Tibial nerve (tissue), 4 donors: ENCODE measurements around the gene SLC25A21. TPM values are rescaled to one million over a fixed set of nuclear protein-coding genes. Genes with fewer than 3 reads are reported as not detected.
"Not testable (repeated sequence)": the region's sequence is repeated elsewhere in the genome, so short reads cannot be mapped to it uniquely, and the experiment has no call there.

Experiments used
- DNase-seq, 2 donors: peaks; one replicate each; pipeline ENCODE4 v3.0.0-alpha.2; 2019; ENCODE audit warnings: low spot score in 2 of 2
- H3K27ac ChIP-seq, 4 donors: fragments of 200-600 bp; sonication (generic) in 3 of 4; one replicate each; pipeline ENCODE4 v1.5.1; 2017 to 2019; ENCODE audit warnings: mild to moderate bottlenecking in 1 of 4
- H3K27me3 ChIP-seq, 2 donors: fragments of 200-600 bp; sonication (generic) in 1 of 2; one replicate each; pipeline versions ENCODE4 v1.5.1 to v1.6.0; 2017 to 2019
- H3K36me3 ChIP-seq, 3 donors: fragments of 200-600 bp; sonication (generic); one replicate each; pipeline ENCODE4 v1.5.1; 2018 to 2019
- H3K4me1 ChIP-seq, 4 donors: fragments of 200-600 bp; sonication (generic) in 3 of 4; one replicate each; pipeline ENCODE4 v1.5.1; 2017 to 2019
- H3K4me3 ChIP-seq, 4 donors: fragments of 200-600 bp; sonication (generic) in 3 of 4; one replicate each; pipeline ENCODE4 v1.5.1; 2017 to 2019; ENCODE audit warnings: mild to moderate bottlenecking in 1 of 4, moderate library complexity in 1 of 4
- H3K9me3 ChIP-seq, 4 donors: fragments of 200-600 bp; sonication (generic) in 3 of 4; one replicate each; pipeline ENCODE4 v1.5.1; 2017 to 2019
- CTCF ChIP-seq, 5 experiments: fragments of 200-600 bp in 3 of 5; fragments of 450-650 bp in 2 of 5; sonication (generic) in 3 of 5; IDR thresholded peaks; one replicate each; pipeline ENCODE4 v1.5.1; 2016 to 2019; ENCODE audit warnings: antibody characterized with exemption in 5 of 5, mild to moderate bottlenecking in 3 of 5, moderate library complexity in 2 of 5
- EP300 ChIP-seq, 2 donors: sonication (generic); formaldehyde crosslinking; IDR thresholded peaks; one replicate each; pipeline ENCODE4 v1.6.1; 2017; ENCODE audit warnings: antibody characterized with exemption in 2 of 2, mild to moderate bottlenecking in 1 of 2
- POLR2A ChIP-seq, 2 donors: fragments of 450-650 bp; IDR thresholded peaks; one replicate each; pipeline ENCODE4 v1.6.1; 2017; ENCODE audit warnings: antibody characterized with exemption in 2 of 2, mild to moderate bottlenecking in 2 of 2, moderate library complexity in 2 of 2
- WGBS, 2 donors: methylation state at CpG; one replicate each; pipeline ENCODE4 v1.1.5; 2018; 5-methylcytosine and 5-hydroxymethylcytosine counted together
- total RNA-seq, 4 donors: library from RNA; depleted of rRNA; stranded (reverse); fragments of >200 nt; gene quantifications; one replicate each; pipeline ENCODE4 v1.1.0, GENCODE V29; 2016

The SLC25A21 gene
- total RNA-seq, 4 donors from 2014 or later = 0.30 to 0.98 (median 0.42) TPM; not detected in 1

- TF ChIP-seq CTCF (IDR thresholded peaks at IDR 0.05) = no peak
- TF ChIP-seq POLR2A (IDR thresholded peaks at IDR 0.05) = no peak
- no peak for TF ChIP-seq EP300 (IDR thresholded peaks at IDR 0.05)
- Histone ChIP-seq H3K36me3 (no peaks in the 10 kb centered on the region), H3K4me1 (no peaks in the 10 kb centered on the region), H3K9me3 (no peaks in the 10 kb centered on the region), H3K27ac (no peak overlapping the region), H3K27me3 (no peaks in the 10 kb centered on the region), H3K4me3 (no peak overlapping the region)
- WGBS, 2 donors = 86 to 90% methylated on average over 5 of the region's 5 CpGs
- no peak for DNase-seq
Measured at GRCh38 chr14:36816481-36816880, 355.9 kb downstream of the SLC25A21 start.

GRCh38 chr14:36814783-36815182, 357.6 kb downstream of the SLC25A21 start:
- not testable (repeated sequence) for H3K4me1 ChIP-seq, DNase-seq, H3K27ac ChIP-seq, H3K36me3 ChIP-seq, H3K4me3 ChIP-seq, H3K27me3 ChIP-seq, H3K9me3 ChIP-seq
- 91 to 94% methylated on average over 5 of the region's 5 CpGs for WGBS, 2 donors

DNA sequence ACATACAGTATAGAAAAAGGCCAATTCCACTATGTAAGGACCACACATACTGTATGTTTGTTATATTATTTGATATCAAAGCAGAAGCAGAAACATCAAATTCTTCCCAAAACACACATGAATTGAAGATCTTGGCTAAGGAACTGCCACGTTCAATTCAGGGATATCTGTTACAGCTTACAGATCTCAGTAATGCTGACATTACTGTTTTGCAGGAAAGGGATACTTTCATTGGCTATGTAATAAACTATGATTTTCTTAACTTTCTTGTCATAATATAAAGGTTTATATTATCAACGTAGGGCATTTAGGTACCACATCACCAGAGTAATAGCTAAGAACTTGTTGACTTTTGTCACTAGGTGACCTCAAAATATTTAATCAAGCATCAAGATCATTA, 362.2 kb downstream of the SLC25A21 start:
- Histone ChIP-seq H3K9me3 (no peaks in the 10 kb centered on the region), H3K4me1 (no peaks in the 10 kb centered on the region), H3K27ac (no peak overlapping the region), H3K4me3 (no peak overlapping the region), H3K36me3 (no peaks in the 10 kb centered on the region), H3K27me3 (no peaks in the 10 kb centered on the region)
- 68 to 77% methylated on average over 2 of the region's 2 CpGs for WGBS, 2 donors
- no peak for DNase-seq
- no peak for TF ChIP-seq EP300 (IDR thresholded peaks at IDR 0.05)
- no peak for TF ChIP-seq POLR2A (IDR thresholded peaks at IDR 0.05)
- TF ChIP-seq CTCF (IDR thresholded peaks at IDR 0.05) = no peak

DNA sequence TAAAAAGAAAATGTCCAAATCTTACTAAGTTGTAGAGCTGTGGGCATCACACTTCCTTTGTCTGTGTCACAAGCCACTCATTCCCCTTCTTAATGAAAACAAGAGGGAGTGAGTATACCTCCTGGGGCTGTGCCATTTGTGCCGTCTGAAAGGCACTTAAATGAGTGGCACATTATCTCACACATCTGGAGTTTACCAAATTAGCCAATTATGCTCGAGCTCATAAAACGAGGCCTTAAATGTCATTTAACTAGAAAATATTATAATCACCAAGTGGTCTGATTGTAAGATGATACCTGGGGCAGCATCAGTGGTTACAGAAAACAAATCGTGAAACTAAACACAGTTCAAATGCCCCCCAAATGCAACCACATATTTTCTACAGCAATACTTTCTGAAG, 364.7 kb downstream of the SLC25A21 start:
- Histone ChIP-seq H3K4me1 (no peaks in the 10 kb centered on the region), H3K27me3 (no peaks in the 10 kb centered on the region), H3K9me3 (no peaks in the 10 kb centered on the region), H3K36me3 (no peaks in the 10 kb centered on the region), H3K27ac (no peak overlapping the region), H3K4me3 (no peak overlapping the region)
- no peak for DNase-seq
- TF ChIP-seq EP300 (IDR thresholded peaks at IDR 0.05) = no peak
- no peak for TF ChIP-seq CTCF (IDR thresholded peaks at IDR 0.05)
- TF ChIP-seq POLR2A (IDR thresholded peaks at IDR 0.05) = no peak
- WGBS, 2 donors = 50 to 51% methylated on average over 4 of the region's 4 CpGs

GRCh38 chr14:36805131-36805559, 367.3 kb downstream of the SLC25A21 start:
- no peaks in the 10 kb centered on the region for H3K36me3 ChIP-seq
- no peak overlapping the region for H3K27ac ChIP-seq
- H3K4me1 ChIP-seq = no peaks in the 10 kb centered on the region
- no peaks in the 10 kb centered on the region for H3K9me3 ChIP-seq
- no peak for DNase-seq
- no peaks in the 10 kb centered on the region for H3K27me3 ChIP-seq
- WGBS, 2 donors = 22 to 36% methylated on average over 6 of the region's 6 CpGs
- TF ChIP-seq EP300 (IDR thresholded peaks at IDR 0.05) = no peak
- no peak for TF ChIP-seq POLR2A (IDR thresholded peaks at IDR 0.05)
- no peak for TF ChIP-seq CTCF (IDR thresholded peaks at IDR 0.05)
- H3K4me3 ChIP-seq = no peak overlapping the region

- 72 to 74% methylated on average over 1 of the region's 1 CpG for WGBS, 2 donors
- H3K27ac ChIP-seq = no peak overlapping the region
- no peaks in the 10 kb centered on the region for H3K27me3 ChIP-seq
- no peaks in the 10 kb centered on the region for H3K4me1 ChIP-seq
- no peak for DNase-seq
- TF ChIP-seq EP300 (IDR thresholded peaks at IDR 0.05) (no peak), CTCF (IDR thresholded peaks at IDR 0.05) (no peak), POLR2A (IDR thresholded peaks at IDR 0.05) (no peak)
- H3K36me3 ChIP-seq = no peaks in the 10 kb centered on the region
- no peak overlapping the region for H3K4me3 ChIP-seq
- H3K9me3 ChIP-seq = no peaks in the 10 kb centered on the region
Measured at GRCh38 chr14:36797634-36798033, 374.8 kb downstream of the SLC25A21 start.
